ENCODE measurements around the gene TRA2A. TPM values are rescaled to one million over a fixed set of nuclear protein-coding genes. Genes with fewer than 3 reads are reported as not detected.

Gene TRA2A
- total and polyA plus RNA-seq, 10 of the 15 experiments (the other 5 are each of a cell fraction or from before 2014, with no cell fraction given): 25.0 to 224 (median 91.3) TPM

- TF ChIP-seq ZNF592 (IDR thresholded peaks at IDR 0.05) (no peak), HDGF (IDR thresholded peaks at IDR 0.05) (peak; percentile 88; the same call in 1 of the 2 replicates), FOXK2 (IDR thresholded peaks at IDR 0.05) (no peak), TCF7 (IDR thresholded peaks at IDR 0.05; ENCODE audit: borderline replicate concordance) (no peak), POU2F2 (IDR thresholded peaks at IDR 0.05; ENCODE audit: borderline replicate concordance, low read depth, low read length) (peak; percentile 19; the same call in 1 of the 3 replicates), TCF12 (IDR thresholded peaks at IDR 0.05; ENCODE audit: low read depth, low read length) (no peak), ESRRA (IDR thresholded peaks at IDR 0.05; ENCODE audit: low read length) (no peak), PML (IDR thresholded peaks at IDR 0.05; ENCODE audit: low read length) (peak; percentile 96), LARP7 (IDR thresholded peaks at IDR 0.05) (0 out of 2 replicates have a peak, but pooled peaks have one; percentile 89), STAT3 (IDR thresholded peaks at IDR 0.05; ENCODE audit: low read depth, low read length) (no peak), BCLAF1 (IDR thresholded peaks at IDR 0.05) (no peak), SIN3A (IDR thresholded peaks at IDR 0.05; ENCODE audit: low read depth, low read length) (peak; percentile 81; the same call in 1 of the 2 replicates), GATAD2B (conservative IDR thresholded peaks at IDR 0.05; ENCODE audit: low read depth) (peak; percentile 90)
- TF ChIP-seq, protein P1, sequence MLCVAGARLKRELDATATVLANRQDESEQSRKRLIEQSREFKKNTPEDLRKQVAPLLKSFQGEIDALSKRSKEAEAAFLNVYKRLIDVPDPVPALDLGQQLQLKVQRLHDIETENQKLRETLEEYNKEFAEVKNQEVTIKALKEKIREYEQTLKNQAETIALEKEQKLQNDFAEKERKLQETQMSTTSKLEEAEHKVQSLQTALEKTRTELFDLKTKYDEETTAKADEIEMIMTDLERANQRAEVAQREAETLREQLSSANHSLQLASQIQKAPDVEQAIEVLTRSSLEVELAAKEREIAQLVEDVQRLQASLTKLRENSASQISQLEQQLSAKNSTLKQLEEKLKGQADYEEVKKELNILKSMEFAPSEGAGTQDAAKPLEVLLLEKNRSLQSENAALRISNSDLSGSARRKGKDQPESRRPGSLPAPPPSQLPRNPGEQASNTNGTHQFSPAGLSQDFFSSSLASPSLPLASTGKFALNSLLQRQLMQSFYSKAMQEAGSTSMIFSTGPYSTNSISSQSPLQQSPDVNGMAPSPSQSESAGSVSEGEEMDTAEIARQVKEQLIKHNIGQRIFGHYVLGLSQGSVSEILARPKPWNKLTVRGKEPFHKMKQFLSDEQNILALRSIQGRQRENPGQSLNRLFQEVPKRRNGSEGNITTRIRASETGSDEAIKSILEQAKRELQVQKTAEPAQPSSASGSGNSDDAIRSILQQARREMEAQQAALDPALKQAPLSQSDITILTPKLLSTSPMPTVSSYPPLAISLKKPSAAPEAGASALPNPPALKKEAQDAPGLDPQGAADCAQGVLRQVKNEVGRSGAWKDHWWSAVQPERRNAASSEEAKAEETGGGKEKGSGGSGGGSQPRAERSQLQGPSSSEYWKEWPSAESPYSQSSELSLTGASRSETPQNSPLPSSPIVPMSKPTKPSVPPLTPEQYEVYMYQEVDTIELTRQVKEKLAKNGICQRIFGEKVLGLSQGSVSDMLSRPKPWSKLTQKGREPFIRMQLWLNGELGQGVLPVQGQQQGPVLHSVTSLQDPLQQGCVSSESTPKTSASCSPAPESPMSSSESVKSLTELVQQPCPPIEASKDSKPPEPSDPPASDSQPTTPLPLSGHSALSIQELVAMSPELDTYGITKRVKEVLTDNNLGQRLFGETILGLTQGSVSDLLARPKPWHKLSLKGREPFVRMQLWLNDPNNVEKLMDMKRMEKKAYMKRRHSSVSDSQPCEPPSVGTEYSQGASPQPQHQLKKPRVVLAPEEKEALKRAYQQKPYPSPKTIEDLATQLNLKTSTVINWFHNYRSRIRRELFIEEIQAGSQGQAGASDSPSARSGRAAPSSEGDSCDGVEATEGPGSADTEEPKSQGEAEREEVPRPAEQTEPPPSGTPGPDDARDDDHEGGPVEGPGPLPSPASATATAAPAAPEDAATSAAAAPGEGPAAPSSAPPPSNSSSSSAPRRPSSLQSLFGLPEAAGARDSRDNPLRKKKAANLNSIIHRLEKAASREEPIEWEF (IDR thresholded peaks at IDR 0.05; ENCODE audit: insufficient replicate concordance, low read depth, low read length): no peak
- TF ChIP-seq, protein P2, sequence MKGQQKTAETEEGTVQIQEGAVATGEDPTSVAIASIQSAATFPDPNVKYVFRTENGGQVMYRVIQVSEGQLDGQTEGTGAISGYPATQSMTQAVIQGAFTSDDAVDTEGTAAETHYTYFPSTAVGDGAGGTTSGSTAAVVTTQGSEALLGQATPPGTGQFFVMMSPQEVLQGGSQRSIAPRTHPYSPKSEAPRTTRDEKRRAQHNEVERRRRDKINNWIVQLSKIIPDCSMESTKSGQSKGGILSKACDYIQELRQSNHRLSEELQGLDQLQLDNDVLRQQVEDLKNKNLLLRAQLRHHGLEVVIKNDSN (IDR thresholded peaks at IDR 0.05; ENCODE audit: borderline replicate concordance, extremely low read length, insufficient read depth, low read depth, low read length): no peak
- TF ChIP-seq, protein P3, sequence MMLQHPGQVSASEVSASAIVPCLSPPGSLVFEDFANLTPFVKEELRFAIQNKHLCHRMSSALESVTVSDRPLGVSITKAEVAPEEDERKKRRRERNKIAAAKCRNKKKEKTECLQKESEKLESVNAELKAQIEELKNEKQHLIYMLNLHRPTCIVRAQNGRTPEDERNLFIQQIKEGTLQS (IDR thresholded peaks at IDR 0.05; ENCODE audit: borderline replicate concordance, extremely low read depth, low read depth, low read length): no peak
Observed at GRCh38 chr7:23474094-23474828, 57.5 kb downstream of the TRA2A start (continued).

Data from GM12878 (cell line).